HUES64 (cell line): Measurements from ENCODE around the gene GGN.
"Not testable (repeated sequence)": the region's sequence is repeated elsewhere in the genome, so short reads cannot be mapped to it uniquely, and the experiment has no call there.

Experiments used
- H3K27ac ChIP-seq: 2 replicates; pipeline ENCODE4 v1.7.0; 2013; ENCODE audit warnings: low read depth, low read length, inconsistent platforms
- H3K27me3 ChIP-seq: 2 replicates; pipeline ENCODE4 v1.6.1; 2013; ENCODE audit warnings: mild to moderate bottlenecking, low read length; ENCODE audit not compliant: insufficient read depth
- H3K36me3 ChIP-seq: 2 replicates; pipeline ENCODE4 v1.6.1; 2013; ENCODE audit warnings: mild to moderate bottlenecking, low read length; ENCODE audit not compliant: insufficient read depth
- H3K4me1 ChIP-seq: 2 replicates; pipeline ENCODE4 v1.6.1; 2013; ENCODE audit warnings: mild to moderate bottlenecking, low read length, moderate library complexity; ENCODE audit not compliant: insufficient read depth
- H3K4me3 ChIP-seq: 2 replicates; pipeline ENCODE4 v1.5.1; 2013; ENCODE audit warnings: mild to moderate bottlenecking, low read length, moderate library complexity
- H3K9ac ChIP-seq: 2 replicates; pipeline ENCODE4 v1.6.1; 2013; ENCODE audit warnings: mild to moderate bottlenecking, low read depth, low read length
- H3K9me3 ChIP-seq: 2 replicates; pipeline ENCODE4 v1.6.1; 2013; ENCODE audit warnings: low read depth, low read length; ENCODE audit not compliant: insufficient read depth
- WGBS: fragments of 150-250, 120-280 bp; methylation state at CpG from one replicate; pipeline ENCODE4 v1.1.7; 2013; ENCODE audit warnings: missing lambda C conversion rate; 5-methylcytosine and 5-hydroxymethylcytosine counted together

GGN gene

DNA sequence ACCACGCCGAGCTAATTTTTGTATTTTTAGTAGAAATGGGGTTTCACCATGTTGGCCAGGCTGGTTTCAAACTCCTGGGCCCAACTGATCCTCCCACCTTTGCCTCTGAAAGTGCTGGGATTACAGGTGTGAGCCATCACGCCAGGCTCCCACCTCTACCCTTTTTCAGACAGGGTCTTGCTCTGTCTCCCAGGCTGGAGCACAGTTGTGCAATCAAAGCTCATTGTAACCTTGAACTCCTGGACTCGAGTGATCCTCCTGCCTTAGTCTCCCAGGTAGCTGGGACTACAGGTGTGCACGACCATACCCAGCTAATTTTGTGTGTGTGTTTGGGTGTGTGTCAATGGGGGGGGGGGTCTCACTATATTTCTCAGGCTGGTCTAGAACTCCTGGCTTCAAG, 36.4 kb upstream of the GGN start:
- Histone ChIP-seq H3K4me1 (peaks cover 14% of the 10 kb centered on the region), H3K27me3 (peaks cover under 1% of the 10 kb centered on the region), H3K9me3 (no peaks in the 10 kb centered on the region), H3K27ac (no peak overlapping the region), H3K4me3 (no peak overlapping the region), H3K36me3 (no peaks in the 10 kb centered on the region), H3K9ac (no peak overlapping the region)
- WGBS, result 92% methylated on average over 3 of the region's 5 CpGs

GRCh38 chr19:38422438-38422837, 34.6 kb upstream of the GGN start:
- H3K36me3 ChIP-seq, result no peaks in the 10 kb centered on the region
- H3K9me3 ChIP-seq, result no peaks in the 10 kb centered on the region
- no peak overlapping the region for H3K9ac ChIP-seq
- peaks cover 14% of the 10 kb centered on the region for H3K4me1 ChIP-seq
- H3K27me3 ChIP-seq, result peaks cover 12% of the 10 kb centered on the region
- no peak overlapping the region for H3K4me3 ChIP-seq
- WGBS, result 88% methylated on average over 6 of the region's 7 CpGs
- no peak overlapping the region for H3K27ac ChIP-seq

GRCh38 chr19:38421856-38422255, 34.0 kb upstream of the GGN start:
- peaks cover 12% of the 10 kb centered on the region for H3K27me3 ChIP-seq
- H3K4me1 ChIP-seq, result peaks cover 14% of the 10 kb centered on the region
- no peaks in the 10 kb centered on the region for H3K9me3 ChIP-seq
- H3K9ac ChIP-seq, result no peak overlapping the region
- 85% methylated on average over 14 of the region's 14 CpGs for WGBS
- no peaks in the 10 kb centered on the region for H3K36me3 ChIP-seq
- H3K4me3 ChIP-seq, result no peak overlapping the region
- H3K27ac ChIP-seq, result no peak overlapping the region

- Histone ChIP-seq H3K4me1 (peaks cover 6% of the 10 kb centered on the region), H3K27ac (no peak overlapping the region), H3K36me3 (no peaks in the 10 kb centered on the region), H3K9me3 (no peaks in the 10 kb centered on the region), H3K4me3 (no peak overlapping the region), H3K27me3 (peaks cover 12% of the 10 kb centered on the region), H3K9ac (no peak overlapping the region)
- 93% methylated on average over 9 of the region's 9 CpGs for WGBS
Measured at GRCh38 chr19:38420935-38421334, 33.1 kb upstream of the GGN start.

- WGBS, result 5% methylated on average over 49 of the region's 49 CpGs
- Histone ChIP-seq H3K4me1 (no peaks in the 10 kb centered on the region), H3K36me3 (no peaks in the 10 kb centered on the region), H3K27ac (no peak overlapping the region), H3K9me3 (no peaks in the 10 kb centered on the region), H3K27me3 (peaks cover 12% of the 10 kb centered on the region), H3K9ac (peak overlapping the region; percentile 19; the same call in 1 of the 2 replicates), H3K4me3 (peak overlapping the region; percentile 56)
Measured at GRCh38 chr19:38417544-38418506, 30.0 kb upstream of the GGN start.

DNA sequence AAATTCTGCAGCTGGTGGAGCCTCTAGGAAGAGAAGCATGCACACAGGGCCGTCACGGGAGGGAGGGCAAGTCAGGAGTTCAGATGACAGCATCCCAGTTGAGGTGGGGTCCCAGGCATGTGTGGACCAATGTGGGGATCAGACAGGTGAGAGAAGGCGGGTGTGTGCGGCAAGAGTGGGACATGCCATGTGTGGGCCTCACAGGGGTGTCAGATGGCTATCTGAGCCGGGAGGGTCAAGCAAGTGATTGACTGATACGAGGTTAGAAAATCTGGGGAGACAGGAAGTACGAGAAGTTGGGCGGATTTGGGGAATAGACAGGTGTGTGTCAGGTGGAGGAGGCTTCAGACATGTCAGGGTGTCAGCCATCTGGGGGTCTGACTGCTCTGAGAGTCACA, 29.3 kb upstream of the GGN start:
- 89% methylated on average over 8 of the region's 8 CpGs for WGBS
- Histone ChIP-seq H3K27me3 (peaks cover 12% of the 10 kb centered on the region), H3K4me1 (no peaks in the 10 kb centered on the region), H3K9me3 (no peaks in the 10 kb centered on the region), H3K4me3 (peak overlapping the region; percentile 56; the same call in 1 of the 2 replicates), H3K27ac (no peak overlapping the region), H3K9ac (no peak overlapping the region), H3K36me3 (no peaks in the 10 kb centered on the region)

DNA sequence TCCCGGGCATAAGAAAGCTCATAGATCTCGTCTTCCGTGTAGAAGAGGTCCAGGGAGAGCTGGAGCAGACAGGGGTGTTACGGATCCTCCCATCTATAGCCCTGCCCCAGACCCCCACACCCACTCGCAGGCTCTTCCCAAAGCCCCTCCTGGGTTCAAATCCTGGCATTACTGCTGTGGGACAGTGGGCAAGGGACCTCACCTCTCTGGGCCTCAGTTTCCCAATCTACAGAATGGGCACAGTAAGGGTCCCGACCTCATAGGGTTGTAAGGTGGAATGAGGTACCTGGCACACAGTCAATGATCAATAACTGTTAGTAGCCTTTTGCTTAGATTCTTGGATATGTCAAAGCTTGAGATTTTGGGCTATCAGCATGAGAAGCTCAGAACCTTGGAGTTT, 25.6 kb upstream of the GGN start:
- 99% methylated on average over 6 of the region's 6 CpGs for WGBS

DNA sequence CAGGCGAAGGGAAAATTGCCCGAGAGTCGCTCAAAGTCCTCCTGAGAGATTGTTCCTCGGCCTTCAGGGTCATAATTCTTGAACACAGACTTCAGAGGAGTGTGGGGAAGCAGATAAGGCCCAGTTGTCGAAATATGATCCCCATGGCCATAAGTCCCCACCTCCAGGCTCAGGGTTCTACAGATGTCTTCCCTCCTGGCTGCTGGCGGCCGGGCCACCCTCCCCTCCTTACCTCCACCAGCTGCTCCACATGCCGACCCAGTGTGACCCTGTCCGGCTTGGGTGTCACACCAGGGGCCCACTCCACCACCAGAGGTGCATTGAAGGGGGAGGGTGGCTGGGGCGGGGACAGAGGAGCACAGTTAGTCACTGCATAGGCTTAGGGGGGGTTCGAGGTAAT, 25.1 kb upstream of the GGN start:
- H3K4me3 ChIP-seq, result no peak overlapping the region
- no peak overlapping the region for H3K9ac ChIP-seq
- H3K4me1 ChIP-seq, result no peaks in the 10 kb centered on the region
- 89% methylated on average over 11 of the region's 11 CpGs for WGBS
- no peaks in the 10 kb centered on the region for H3K9me3 ChIP-seq
- H3K27ac ChIP-seq, result no peak overlapping the region
- H3K36me3 ChIP-seq, result no peaks in the 10 kb centered on the region
- no peaks in the 10 kb centered on the region for H3K27me3 ChIP-seq

More for the DNA sequence above, 25.6 kb upstream of the GGN start:
- Histone ChIP-seq H3K9me3 (no peaks in the 10 kb centered on the region), H3K4me3 (no peak overlapping the region), H3K36me3 (no peaks in the 10 kb centered on the region), H3K9ac (no peak overlapping the region), H3K27me3 (peaks cover 3% of the 10 kb centered on the region; the same call in 1 of the 2 replicates), H3K27ac (no peak overlapping the region), H3K4me1 (no peaks in the 10 kb centered on the region)

DNA sequence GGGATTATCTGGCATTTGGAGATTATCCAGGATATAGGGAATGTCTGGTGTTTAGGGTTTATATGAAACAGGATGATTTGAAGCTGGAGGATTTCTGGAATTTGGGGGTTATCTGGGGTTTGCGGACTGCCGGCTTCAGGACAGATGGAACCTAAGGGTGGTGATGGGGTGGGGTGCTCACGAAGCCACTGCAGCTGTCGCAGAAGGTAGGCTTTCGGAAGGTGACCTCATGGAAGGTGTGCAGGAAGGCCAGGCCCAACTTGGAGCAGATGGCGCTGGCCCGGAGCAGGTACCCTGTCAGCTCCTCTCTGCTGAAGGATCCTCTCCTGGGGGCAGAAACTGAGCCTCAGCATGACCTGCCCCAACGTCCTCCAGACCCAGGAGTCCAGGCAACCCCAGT, 24.7 kb upstream of the GGN start:
- Histone ChIP-seq H3K9me3 (no peaks in the 10 kb centered on the region), H3K27me3 (no peaks in the 10 kb centered on the region), H3K4me3 (no peak overlapping the region), H3K36me3 (no peaks in the 10 kb centered on the region), H3K27ac (no peak overlapping the region), H3K9ac (no peak overlapping the region), H3K4me1 (no peaks in the 10 kb centered on the region)
- 92% methylated on average over 8 of the region's 8 CpGs for WGBS

DNA sequence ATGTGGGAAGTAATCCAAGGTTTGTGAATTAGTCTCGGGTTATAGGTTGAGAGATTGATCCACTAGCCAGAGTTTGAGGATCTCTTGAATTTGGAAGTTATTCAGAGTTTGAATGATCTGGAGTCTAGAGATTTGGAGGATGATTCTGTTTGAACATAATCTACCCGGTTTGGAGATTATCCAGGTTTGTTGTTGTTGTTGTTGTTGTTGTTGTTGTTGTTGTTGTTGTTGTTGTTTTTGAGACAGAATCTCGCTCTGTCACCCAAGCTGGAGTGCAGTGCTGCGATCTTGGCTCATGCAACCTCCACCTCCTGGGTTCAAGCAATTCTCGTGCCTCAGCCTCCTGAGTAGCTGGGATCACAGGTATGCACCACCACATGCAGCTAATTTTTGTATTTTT, 24.1 kb upstream of the GGN start:
- not testable (repeated sequence) for H3K27ac ChIP-seq, H3K9ac ChIP-seq, H3K36me3 ChIP-seq, H3K27me3 ChIP-seq, H3K4me3 ChIP-seq, H3K9me3 ChIP-seq, H3K4me1 ChIP-seq
- 93% methylated on average over 5 of the region's 5 CpGs for whole genome bisulfite sequencing

DNA sequence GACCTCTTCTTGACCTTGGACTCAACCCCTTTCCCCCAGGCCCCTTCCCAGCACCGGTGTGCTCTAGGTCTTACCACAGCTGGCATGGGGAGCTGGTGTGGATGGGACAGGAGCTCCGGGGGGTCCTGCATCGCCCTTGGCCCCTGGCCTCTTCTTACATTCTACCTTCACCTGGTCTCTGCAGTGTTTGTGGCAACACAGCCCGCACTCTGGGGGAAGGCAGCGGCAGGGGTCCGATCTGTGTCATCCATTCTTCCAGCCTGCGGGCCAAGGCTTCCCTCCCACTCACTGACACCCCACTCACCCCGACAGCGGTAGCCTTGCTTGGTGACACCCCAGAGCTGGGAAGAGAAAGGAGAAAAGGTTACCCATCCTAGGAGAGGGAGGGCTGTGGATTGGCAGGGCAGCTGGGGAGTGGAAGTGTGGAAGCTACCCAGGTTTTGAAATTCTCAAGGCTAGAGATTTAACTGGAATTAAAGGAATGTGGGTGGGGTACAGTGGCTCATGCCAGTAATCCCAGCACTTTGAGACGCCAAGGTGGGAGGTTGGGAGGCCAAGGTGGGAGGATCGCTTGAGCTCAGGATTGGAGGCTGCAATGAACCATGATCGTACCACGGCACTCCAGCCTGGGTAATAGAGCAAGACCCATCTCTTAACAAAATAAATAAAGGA, 23.3 kb upstream of the GGN start:
- H3K9me3 ChIP-seq, result no peaks in the 10 kb centered on the region
- H3K4me3 ChIP-seq, result no peak overlapping the region
- H3K27ac ChIP-seq, result no peak overlapping the region
- no peak overlapping the region for H3K9ac ChIP-seq
- 89% methylated on average over 12 of the region's 13 CpGs for WGBS
- H3K4me1 ChIP-seq, result no peaks in the 10 kb centered on the region
- H3K27me3 ChIP-seq, result no peaks in the 10 kb centered on the region
- 0 out of 2 replicates have a peak, but pooled peaks cover 4% of the 10 kb centered on the region for H3K36me3 ChIP-seq
